Measurements from ENCODE around the gene CRYBB1.

Gene CRYBB1

GRCh38 chr22:26549902-26550497 lies 67.8 kb downstream of the CRYBB1 start:
- DNase-seq = no peak

All from stimulated activated CD4-positive, alpha-beta T cell treated with anti-CD3 and anti-CD28 coated beads, Interleukin-12 subunit alpha, Interleukin-12 subunit beta, amount 100 ng/mL, for 4 hours (primary cell).